Endodermal cell (in vitro differentiated cells): ENCODE results near the gene PTPRO. TPM values are rescaled to one million over a fixed set of nuclear protein-coding genes. Genes with fewer than 3 reads are reported as not detected.

ENCODE experiments used
- DNase-seq: peaks from one replicate; pipeline ENCODE4 v3.0.0-alpha.2; 2017
- H3K27ac ChIP-seq: 2 replicates; pipeline ENCODE4 v1.5.1; 2013; ENCODE audit warnings: mild to moderate bottlenecking, low read depth, low read length, moderate library complexity
- H3K27me3 ChIP-seq: 2 replicates; pipeline ENCODE4 v1.6.1; 2013; ENCODE audit warnings: mild to moderate bottlenecking, low read length, moderate library complexity; ENCODE audit not compliant: insufficient read depth, control insufficient read depth, poor library complexity, severe bottlenecking
- H3K36me3 ChIP-seq: 2 replicates; pipeline ENCODE4 v1.7.0; 2013; ENCODE audit warnings: mild to moderate bottlenecking, low read length, moderate library complexity; ENCODE audit not compliant: control insufficient read depth, insufficient read depth
- H3K4me1 ChIP-seq: one replicate; pipeline ENCODE4 v1.7.0; 2013; ENCODE audit warnings: low read length; ENCODE audit not compliant: control insufficient read depth, insufficient read depth
- H3K4me3 ChIP-seq: 2 replicates; pipeline ENCODE4 v1.5.1; 2013; ENCODE audit warnings: mild to moderate bottlenecking, low read length, moderate library complexity
- H3K9ac ChIP-seq: 2 replicates; pipeline ENCODE4 v1.6.1; 2013; ENCODE audit warnings: mild to moderate bottlenecking, low read length, moderate library complexity; ENCODE audit not compliant: poor library complexity, severe bottlenecking; ENCODE audit errors: extremely low read depth
- H3K9me3 ChIP-seq: 2 replicates; pipeline ENCODE4 v1.6.1; 2013; ENCODE audit warnings: mild to moderate bottlenecking, low read length, moderate library complexity; ENCODE audit not compliant: control insufficient read depth
- H3K27ac Mint-ChIP-seq: 2 replicates; pipeline ENCODE4 v1.8.0; 2020; ENCODE audit warnings: mixed read lengths
- H3K27me3 Mint-ChIP-seq: 2 replicates; pipeline ENCODE4 v1.8.0; 2021; ENCODE audit warnings: mild to moderate bottlenecking, mixed read lengths; ENCODE audit not compliant: insufficient read depth
- H3K36me3 Mint-ChIP-seq: 2 replicates; pipeline ENCODE4 v1.8.0; 2020; ENCODE audit warnings: low read depth, mixed read lengths
- H3K4me1 Mint-ChIP-seq: 2 replicates; pipeline ENCODE4 v1.8.0; 2020; ENCODE audit warnings: mixed read lengths
- H3K4me3 Mint-ChIP-seq: 2 replicates; pipeline ENCODE4 v1.8.0; 2020; ENCODE audit warnings: mild to moderate bottlenecking, moderate library complexity, mixed read lengths
- H3K9me3 Mint-ChIP-seq: 2 replicates; pipeline ENCODE4 v1.8.0; 2020; ENCODE audit warnings: mild to moderate bottlenecking, mixed read lengths
- WGBS, 2 experiments: methylation state at CpG; one replicate each; pipeline versions ENCODE4 v1.1.5 to v1.1.7; 2013; ENCODE audit warnings: missing lambda C conversion rate in 2 of 2, mixed read lengths in 1 of 2; ENCODE audit not compliant: insufficient coverage in 1 of 2, insufficient read length in 1 of 2; 5-methylcytosine and 5-hydroxymethylcytosine counted together
- total RNA-seq, 2 donors: library from RNA; stranded (reverse); fragmentation: NEBNext Ultra II Directional in 1 of 2; extraction: Animal tissue kit (Norgen Biotek cat#: 25700) in 1 of 2; gene quantifications; 2 replicates in 1 of 2; 3 replicates in 1 of 2; pipeline ENCODE4 v1.2.1, GENCODE V29; 2021
- TF ChIP-seq, protein P1 (sequence below): fragments of 200-600 bp; sonication (generic); conservative IDR thresholded peaks from 2 replicates; pipeline ENCODE4 v1.5.0; 2021; ENCODE audit warnings: antibody characterized with exemption, mild to moderate bottlenecking

Gene PTPRO
- total RNA-seq, 2 donors from 2014 or later = 0.31 TPM; not detected in 1

DNA sequence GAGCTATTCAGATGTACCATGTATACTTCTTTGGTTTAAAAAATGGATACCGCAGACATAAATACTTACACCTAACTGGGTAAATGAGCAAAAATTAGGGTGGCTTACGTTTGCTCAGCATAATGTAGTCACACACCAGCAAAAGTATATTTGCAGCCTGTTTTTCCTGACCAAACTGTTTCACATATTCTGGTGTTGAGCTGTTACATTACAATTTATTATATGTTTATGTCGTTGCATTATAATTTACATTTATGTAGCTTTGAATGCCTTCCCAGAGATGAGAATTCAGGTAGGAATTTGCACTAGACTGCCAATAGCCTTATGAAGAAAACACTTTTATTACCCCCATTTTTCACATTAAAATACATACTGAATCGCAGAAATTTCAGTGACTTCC lies 183.3 kb downstream of the PTPRO start:
- Histone ChIP-seq H3K9me3 (no peaks in the 10 kb centered on the region), H3K27ac (no peak overlapping the region), H3K27me3 (no peaks in the 10 kb centered on the region), H3K36me3 (no peaks in the 10 kb centered on the region), H3K9ac (no peak overlapping the region), H3K4me3 (no peak overlapping the region), H3K4me1 (no peaks in the 10 kb centered on the region)
- Mint-ChIP-seq H3K4me1 (peaks cover 2% of the 10 kb centered on the region), H3K27me3 (no peaks in the 10 kb centered on the region), H3K9me3 (no peaks in the 10 kb centered on the region), H3K36me3 (no peaks in the 10 kb centered on the region), H3K4me3 (no peak overlapping the region), H3K27ac (no peak overlapping the region)
- TF ChIP-seq, protein P1, sequence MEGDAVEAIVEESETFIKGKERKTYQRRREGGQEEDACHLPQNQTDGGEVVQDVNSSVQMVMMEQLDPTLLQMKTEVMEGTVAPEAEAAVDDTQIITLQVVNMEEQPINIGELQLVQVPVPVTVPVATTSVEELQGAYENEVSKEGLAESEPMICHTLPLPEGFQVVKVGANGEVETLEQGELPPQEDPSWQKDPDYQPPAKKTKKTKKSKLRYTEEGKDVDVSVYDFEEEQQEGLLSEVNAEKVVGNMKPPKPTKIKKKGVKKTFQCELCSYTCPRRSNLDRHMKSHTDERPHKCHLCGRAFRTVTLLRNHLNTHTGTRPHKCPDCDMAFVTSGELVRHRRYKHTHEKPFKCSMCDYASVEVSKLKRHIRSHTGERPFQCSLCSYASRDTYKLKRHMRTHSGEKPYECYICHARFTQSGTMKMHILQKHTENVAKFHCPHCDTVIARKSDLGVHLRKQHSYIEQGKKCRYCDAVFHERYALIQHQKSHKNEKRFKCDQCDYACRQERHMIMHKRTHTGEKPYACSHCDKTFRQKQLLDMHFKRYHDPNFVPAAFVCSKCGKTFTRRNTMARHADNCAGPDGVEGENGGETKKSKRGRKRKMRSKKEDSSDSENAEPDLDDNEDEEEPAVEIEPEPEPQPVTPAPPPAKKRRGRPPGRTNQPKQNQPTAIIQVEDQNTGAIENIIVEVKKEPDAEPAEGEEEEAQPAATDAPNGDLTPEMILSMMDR = no peak
- WGBS, 2 experiments = 90% methylated on average over 3 of the region's 4 CpGs; no CpG with 5 or more reads in 1 of the 2 experiments
- DNase-seq = no peak

DNA sequence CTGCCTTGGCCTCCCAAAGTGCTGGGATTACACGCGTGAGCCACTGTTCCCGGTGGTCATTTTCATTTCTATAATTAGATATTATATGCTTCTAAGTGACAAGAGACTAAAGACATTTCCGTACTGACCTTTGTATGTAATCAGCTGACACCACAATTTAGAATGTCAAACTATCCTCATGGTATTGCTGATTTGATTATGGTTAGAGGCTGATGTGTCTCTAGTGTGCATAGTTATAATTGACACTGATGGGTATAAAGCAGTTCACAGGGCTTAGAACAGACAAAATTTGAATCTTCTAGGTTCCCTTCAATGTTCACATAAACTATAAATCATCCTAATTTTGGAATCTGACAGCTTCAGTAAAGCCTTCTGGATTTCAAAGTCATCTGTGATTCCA lies 192.7 kb downstream of the PTPRO start:
- Histone ChIP-seq H3K27ac (no peak overlapping the region), H3K4me1 (no peaks in the 10 kb centered on the region), H3K9ac (no peak overlapping the region), H3K4me3 (no peak overlapping the region), H3K36me3 (no peaks in the 10 kb centered on the region), H3K27me3 (no peaks in the 10 kb centered on the region), H3K9me3 (no peaks in the 10 kb centered on the region)
- H3K4me1 Mint-ChIP-seq = peaks cover 1% of the 10 kb centered on the region
- TF ChIP-seq, protein P1 = no peak
- peaks cover 14% of the 10 kb centered on the region for H3K9me3 Mint-ChIP-seq
- 61% methylated on average over 2 of the region's 4 CpGs; no CpG with 5 or more reads in 1 of the 2 experiments for WGBS, 2 experiments
- H3K36me3 Mint-ChIP-seq = no peaks in the 10 kb centered on the region
- no peaks in the 10 kb centered on the region for H3K27me3 Mint-ChIP-seq
- no peak overlapping the region for H3K4me3 Mint-ChIP-seq
- no peak for DNase-seq
- no peak overlapping the region for H3K27ac Mint-ChIP-seq

DNA sequence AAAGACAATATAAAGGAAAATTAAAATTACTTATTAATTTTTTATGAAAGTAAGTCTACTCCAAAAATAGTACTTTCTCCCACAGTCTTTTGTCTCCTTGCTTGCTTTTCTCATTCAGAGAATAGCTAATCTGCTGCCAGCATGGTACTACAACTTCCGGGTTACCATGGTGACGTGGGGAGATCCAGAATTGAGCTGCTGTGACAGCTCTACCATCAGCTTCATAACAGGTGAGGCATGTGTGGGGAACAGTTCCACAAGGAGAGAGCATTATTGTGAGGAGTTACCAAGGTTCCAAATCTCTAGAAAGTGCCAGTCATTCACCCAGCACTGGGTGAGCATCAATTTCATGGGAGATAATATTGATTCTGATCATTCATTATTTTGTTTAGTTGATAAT lies 197.8 kb downstream of the PTPRO start:
- Mint-ChIP-seq H3K36me3 (no peaks in the 10 kb centered on the region), H3K9me3 (peaks cover 14% of the 10 kb centered on the region), H3K4me3 (no peak overlapping the region), H3K4me1 (peaks cover 1% of the 10 kb centered on the region), H3K27ac (no peak overlapping the region), H3K27me3 (no peaks in the 10 kb centered on the region)
- TF ChIP-seq, protein P1 = no peak
- WGBS, 2 experiments = 86% methylated on average over 2 of the region's 2 CpGs
- Histone ChIP-seq H3K27ac (no peak overlapping the region), H3K4me1 (no peaks in the 10 kb centered on the region), H3K36me3 (no peaks in the 10 kb centered on the region), H3K9ac (no peak overlapping the region), H3K9me3 (no peaks in the 10 kb centered on the region), H3K4me3 (no peak overlapping the region), H3K27me3 (no peaks in the 10 kb centered on the region)
- DNase-seq = peak; percentile 68
